ENCODE results near the gene TFAP2A.

TFAP2A gene

DNA sequence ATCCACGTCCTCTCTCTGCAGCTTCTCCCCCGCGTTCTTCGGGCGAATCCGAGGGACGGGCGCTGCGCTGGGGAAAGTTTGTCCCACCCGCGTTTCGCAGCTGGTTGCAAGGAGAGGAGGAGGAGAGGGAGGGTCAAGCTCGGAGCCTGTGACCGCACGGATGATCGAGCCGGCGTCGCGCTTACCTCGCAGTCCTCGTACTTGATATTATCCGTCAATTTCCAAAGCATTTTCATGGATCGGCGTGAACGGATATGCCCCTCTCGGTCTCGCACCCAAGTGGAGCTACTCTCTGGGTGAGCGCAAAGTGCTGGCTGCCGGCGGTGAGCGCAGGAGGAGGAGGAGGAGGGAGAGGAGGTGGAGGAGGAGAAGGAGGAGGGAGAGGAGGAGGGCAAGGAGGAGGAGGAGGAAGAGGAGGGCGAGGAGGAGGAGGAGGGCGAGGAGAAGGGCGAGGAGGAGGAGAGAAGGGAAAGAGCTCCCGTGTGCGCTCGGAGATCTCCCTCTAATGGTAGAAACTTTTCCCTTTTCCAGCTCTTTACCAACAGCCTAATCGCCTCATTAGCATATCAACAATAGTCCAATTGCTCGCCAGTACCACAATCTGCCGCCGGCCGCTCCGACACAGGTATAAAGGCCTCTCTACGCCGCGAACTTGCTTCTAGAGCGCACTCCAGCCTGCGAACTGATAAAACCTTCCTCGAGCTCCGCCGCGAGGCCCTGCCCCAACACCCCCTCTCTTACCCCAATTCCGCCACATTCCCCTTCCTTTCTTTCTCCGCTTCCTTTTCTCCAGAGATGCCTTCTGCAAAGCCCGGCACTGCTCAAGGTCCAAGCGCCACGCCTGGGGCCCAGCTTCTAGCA lies at the start of gene TFAP2A:
Gene TFAP2A, minus strand, starts transcription at position 319 of the 861 bp plus-strand sequence. Its CDS starts 83 bp downstream, at position 236.
- no peak for DNase-seq

DNA sequence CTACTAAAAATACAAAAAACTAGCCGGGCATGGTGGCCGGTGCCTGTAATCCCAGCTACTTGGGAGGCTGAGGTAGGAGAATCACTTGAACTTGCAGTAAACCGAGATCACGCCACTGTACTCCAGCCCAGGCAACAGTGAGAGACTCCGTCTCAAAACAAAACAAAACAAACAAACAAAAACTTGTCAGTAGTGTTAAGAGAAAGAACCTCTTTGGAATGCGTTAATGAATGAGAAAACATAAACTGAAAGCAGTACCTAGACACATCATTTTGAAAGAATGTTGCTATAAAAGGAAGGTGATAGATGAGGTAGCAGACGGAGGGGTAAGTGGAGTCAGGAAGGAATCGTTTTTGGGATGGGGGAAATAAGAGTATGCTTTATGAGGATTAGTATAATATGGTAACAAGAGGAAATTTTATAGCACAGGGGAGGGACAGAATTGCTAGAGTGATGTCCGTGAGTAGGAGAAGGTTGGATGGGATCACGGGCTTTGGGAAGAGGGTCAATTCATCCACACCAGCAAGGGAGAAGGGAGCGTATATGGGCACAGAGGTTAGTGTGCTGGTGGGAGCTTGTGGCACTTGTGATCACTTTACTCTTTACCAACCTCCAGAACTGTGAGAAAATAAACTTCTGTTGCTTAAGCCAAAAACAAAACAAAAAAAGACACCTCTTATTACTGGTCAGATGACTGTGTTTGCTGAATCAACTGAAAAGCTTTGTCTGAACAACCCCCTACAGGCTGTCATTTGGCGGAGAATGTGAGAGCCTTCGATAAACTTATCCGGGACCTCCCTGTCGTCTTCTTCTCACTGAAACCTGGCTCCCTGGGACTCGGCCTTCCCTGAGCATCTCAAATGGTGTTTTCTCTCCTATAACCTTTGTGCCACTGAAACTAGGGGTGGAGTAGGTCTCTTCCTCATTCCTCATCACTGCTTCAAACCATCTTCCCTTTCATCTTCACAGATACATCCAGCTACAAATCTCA lies 48.9 kb upstream of the TFAP2A start:
- no peak for DNase-seq

DNA sequence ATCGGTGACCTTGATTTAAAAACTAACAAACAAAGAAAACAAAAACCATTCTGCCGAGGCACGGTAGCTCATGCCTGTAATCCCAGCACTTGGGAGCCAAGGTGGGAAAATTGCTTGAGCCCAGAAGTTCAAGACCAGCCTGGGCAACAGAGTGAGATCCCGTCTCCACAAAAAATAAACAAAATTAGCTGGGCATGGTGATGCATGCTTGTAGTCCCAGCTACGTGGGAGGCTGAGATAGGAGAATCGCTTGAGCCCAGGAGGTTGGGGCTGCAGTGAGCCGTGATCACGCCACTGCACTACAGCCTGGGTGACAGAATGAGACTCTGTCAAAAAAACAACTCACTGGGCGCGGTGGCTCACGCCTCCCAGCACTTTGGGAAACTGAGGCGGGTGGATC lies 48.2 kb upstream of the TFAP2A start:
- DNase-seq = no peak

DNA sequence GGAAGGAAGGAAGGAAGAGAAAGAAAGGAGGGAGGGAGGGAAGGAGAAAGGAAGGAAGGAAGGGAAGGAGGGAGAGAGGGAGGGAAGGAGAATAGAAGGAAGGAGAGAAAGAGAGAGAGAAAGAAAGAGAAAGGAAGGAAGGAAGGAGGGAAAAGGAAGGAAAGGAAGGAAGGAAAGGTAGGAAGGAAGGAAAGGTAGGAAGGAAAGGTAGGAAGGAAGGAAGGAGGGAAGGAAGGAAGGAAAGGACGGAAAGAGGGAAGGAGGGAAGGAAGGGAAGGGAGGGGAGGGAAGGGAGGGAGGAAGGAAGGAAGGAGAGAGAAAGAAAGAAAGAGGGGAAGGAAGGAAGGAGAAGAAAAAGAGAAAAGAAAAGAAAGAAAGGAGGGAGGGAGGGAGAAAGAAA lies 47.0 kb upstream of the TFAP2A start:
- no peak for DNase-seq

DNA sequence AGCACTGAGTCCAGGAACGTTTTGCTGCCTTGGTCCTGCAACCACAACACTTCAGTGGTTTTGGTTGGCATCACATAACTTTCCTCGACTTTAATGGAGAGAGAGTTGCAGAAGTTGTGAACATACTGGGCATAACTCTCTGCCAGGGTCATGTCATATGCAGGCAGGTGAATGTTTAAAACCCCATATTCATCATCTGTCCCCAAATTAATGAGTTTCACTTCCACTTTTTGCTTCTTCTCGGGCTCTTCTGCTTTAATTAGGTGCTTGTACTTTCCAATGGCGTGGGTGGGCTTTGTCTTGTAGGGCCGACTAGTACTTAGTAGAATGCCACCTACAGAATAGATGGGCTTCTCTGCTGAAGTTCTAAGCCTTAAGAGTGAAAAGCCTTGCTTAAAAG lies 45.2 kb upstream of the TFAP2A start:
- DNase-seq = no peak

DNA sequence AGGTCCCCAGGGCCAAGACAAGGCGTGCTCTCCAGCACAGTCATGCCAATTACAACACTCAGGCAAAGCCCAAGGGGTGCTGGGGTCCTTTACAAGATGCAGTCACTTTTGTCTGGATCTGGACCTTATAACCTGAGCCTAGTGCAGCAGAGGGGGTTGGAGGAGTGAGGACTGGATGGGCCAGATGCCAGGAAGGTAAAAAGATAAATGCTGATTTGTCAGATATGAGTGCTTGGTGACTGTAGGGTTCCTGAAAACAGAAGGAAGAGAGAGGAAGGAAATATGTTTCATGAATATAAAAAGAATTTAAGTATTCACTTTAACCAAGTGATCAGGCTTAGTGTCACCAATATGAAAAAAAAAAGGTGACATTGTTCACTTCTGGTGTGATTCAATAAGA lies 43.4 kb upstream of the TFAP2A start:
- DNase-seq = no peak

DNA sequence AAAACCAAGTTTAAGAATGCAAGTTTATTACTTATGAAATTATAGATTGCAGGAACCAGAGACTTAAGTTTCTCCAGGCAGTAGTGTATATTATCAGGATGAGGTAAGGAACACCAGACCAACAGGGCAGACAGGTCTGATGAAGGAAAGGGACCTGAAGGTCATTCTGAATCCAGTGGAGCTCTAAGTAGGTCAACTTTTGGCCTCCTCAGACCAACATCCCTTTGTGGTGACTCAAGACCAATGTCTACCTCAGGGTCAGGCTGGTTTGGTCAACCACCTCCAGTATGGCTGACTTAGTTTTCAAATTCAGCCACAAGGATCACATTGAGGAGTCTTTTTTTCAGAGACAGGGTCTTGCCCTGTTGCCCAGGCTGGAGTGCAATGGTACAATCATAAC lies 38.7 kb upstream of the TFAP2A start:
- DNase-seq = no peak

DNA sequence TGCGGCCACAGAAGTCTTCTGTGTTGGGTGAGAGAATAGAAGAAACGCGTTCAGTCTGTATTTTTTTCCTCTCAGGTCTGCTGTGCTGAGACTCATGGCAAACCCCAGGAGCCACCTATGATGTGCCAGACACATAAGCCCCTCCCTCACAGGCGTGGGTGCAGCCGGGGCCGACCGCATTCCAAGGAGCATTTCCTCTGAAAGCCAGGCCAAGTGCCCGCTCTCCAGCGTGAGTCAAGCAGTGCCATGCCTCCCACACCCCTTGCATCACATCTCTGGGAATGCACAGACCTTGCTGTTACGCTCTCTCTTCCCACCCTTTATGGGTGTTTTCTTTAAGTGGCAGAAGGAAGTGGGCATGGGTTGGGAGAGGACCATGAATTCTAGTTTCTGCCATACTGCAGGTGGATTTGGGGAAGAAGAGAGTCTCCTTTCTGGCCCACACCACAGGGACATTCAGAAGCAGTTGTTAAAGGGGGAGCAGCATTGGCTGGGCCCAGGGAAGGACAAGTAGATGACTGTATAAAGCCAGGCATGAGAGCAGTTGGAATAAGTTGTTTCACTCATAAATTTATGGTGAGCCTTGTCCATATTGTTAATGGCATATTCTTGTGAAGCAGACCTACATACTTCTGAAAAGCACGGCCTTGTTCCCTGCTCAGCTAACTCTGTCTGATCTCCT lies 37.1 kb upstream of the TFAP2A start:
- no peak for DNase-seq

DNA sequence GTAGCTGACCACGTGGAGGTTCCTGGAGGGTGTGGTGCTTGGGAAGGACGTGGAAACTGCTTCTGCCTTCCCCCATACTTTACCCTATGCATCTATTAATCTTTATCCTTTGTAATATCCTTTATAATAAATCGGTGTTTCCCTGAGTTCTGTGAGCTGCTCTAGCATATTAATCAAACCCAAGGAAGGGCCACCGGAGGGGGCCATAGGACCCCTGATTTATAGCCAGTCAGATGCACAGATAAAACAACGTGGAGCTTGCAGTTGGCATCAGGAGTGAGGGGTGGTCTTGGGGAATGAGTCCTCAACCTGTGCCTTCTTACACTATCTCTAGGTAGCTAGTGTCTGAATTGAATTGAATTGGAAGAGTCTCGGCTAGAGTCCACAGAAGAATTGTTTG lies 36.5 kb upstream of the TFAP2A start:
- no peak for DNase-seq

DNA sequence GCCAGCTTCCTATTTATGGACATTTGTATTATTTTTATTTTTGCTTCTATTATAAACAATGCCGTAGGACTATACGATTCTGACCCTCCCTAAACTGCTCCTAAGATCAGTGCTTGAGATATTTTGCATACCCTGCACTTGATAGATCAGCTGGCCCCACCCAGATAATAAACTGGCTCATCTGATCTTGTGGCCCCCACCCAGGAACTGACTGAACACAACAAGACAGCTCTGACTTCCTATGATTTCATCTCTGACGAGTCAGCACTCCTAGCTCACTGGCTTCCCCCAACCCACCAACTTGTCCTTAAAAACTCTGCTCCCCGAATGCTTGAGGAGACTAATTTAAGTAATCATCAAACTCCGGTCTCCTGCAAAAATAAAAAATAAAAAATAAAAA lies 34.9 kb upstream of the TFAP2A start:
- DNase-seq = no peak

DNA sequence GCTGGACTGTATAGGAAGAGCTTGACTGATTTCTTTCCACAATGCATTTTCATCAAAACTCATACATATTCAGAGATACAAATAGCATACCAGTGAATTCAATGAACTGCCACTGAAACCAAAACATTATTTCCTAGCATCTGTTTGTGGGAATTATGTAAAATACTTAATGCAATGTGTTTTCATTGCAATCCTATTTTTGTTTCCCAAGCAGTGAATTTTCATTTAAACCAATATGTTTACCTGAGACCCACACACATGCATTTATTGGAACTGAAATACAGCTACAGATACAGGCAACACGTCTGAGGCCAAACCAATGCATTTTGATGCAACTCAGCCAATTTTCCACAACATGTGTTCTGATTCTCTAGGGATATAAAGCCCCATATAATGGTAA lies 33.2 kb upstream of the TFAP2A start:
- DNase-seq = no peak

DNA sequence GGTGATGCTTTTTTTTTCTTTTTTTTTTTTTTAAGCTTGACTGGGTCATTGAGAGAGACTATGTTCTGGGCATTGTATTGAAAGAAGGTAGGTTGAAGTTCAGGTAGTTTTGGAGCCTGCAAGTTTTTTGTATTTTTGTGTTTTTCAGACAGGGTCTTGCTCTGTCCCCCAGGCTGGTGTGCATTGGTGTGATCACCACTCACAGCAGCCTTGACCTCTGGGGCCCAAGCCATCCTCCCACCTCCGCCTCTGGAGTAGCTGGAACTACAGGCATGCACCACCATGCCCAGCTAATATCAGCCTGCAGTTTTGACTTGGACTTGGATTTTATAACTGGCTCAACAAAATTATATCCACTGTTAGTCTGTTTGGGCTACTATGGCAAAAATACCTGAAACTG lies 31.7 kb upstream of the TFAP2A start:
- no peak for DNase-seq

DNA sequence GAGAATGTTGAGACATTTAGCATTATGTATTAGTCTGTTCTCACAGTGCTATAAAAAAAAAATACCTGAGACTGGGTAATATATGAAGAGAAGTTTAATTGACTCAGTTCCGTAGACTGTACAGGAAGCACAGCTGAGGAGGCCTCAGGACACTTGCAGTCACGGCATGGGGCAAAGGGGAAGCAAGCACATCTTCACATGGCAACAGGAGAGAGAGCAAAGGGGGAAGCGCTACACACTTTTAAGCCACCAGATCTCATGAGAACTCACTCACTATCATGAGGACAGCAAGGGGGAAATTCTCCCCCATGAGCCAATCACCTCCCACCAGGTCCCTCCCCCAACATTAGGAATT lies 26.8 kb upstream of the TFAP2A start:
- DNase-seq = no peak

DNA sequence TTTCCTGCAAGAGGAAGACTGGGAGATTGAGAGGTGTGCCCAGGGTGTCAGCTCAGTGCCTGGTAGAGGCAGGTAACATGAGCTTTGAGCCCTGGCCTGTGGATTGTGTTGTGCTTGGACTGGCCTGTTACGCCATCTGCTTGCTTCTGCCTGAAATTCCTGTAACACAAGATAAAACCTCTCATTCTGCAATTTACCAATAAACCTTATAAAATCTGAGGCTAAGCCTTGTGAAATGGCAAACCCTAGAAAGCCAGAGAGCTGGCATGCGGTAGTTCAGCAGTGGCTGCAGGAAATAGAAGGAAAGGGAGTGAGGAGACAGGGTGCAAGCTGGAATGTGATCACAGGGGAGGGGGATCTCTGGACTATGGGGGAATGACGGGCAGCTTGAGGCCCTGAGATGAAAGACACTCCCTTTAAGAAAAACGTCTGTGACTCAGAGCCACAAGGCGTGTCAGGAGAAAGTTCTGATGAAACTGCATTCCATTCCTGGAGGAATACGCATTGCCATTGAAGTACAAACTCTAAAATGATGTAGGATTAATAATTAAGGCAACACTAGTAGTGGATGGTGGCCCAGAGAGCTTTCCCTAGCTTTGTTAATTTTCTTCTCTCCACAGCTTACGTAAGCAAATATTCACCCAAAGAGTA lies 26.3 kb upstream of the TFAP2A start:
- no peak for DNase-seq

DNA sequence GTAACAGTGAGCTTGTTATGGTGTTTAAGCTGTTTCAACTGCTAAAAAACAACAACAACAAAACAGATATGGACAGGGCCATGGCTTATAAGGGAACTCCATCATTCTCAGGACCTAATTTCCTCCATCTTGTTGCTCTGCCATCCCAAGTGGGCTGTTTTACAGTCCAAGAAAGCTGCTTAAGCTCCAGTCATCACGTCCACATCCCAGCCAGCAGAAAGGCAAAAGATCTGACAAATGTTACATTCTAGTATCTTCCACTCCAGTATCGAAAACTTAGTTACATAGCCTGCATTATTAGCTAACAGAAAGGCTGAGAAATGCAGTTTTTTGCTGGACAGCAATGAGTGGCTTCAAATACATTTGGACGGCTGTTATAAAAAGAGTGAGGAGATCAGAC lies 23.0 kb upstream of the TFAP2A start:
- DNase-seq = no peak

DNA sequence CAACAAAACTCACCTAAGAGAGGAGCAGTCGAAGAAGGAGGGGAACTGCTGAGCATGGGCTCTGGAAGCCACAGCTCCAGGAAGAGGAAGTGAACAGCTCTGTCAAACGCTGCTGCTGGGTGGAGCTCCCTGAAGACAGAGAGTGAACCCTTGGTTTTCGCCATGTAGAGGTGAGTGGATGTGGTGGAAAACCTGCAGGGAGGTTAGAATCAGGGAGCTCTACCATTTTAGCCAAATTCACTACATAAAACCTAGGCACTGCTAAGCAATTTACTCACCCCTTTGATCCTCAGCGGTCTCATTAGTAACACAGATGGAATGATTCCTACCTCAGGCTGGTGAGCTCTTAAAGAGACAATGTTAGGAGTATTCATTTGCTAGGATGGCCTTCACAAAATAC lies 19.4 kb upstream of the TFAP2A start:
- DNase-seq = no peak

DNA sequence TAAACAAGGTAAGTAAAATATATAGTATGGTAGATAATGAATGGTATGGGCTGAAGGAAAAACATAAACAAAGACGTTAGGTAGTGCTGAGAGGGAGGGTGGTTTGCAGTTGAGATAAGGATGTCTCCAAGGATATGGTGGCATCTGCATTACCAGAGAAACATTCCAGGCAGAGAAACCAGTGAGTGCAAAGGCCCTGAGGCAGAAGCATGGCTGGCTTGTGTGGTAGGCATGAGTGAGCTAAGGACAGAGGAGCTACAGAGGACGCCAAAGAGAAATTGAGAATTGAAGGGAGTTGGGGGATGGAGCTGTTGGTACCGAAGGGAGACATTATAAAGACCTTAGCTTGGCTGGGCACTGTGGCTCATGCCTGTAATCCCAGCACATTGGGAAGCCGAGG lies 18.4 kb upstream of the TFAP2A start:
- no peak for DNase-seq

DNA sequence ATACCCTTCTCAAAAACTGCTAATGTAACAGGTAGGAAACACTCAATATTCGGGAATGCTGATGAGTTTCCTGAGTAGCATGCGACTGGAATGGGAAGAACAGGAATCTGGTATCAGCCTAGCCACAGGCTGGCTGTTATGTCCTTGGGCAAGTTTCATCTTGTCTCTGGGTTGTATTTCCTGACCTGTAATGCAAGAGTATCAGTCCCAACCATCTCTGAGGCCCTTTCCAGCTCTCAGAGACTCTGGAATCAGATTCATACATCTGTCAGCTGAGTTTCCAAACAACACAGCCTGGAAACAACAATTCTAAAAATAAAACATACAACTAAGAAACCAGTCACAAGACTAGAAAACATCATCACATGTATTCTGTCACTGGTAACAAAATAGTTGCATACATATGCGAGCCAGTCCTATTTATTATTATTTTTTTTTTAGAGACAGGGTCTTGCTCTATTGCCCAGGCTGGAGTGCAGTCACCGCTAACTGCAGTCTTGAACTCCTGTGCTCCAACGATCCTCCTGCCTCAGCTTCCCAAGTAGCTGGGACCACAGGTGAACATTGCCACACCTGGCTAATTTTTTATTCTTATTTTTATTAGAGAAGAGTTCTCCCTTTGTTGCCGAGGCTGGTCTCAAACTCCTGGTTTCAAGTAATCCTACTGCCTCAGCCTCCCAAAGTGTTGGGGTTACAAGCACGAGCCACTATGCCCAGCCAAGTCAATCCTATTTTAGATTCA lies 16.7 kb upstream of the TFAP2A start:
- DNase-seq = no peak

DNA sequence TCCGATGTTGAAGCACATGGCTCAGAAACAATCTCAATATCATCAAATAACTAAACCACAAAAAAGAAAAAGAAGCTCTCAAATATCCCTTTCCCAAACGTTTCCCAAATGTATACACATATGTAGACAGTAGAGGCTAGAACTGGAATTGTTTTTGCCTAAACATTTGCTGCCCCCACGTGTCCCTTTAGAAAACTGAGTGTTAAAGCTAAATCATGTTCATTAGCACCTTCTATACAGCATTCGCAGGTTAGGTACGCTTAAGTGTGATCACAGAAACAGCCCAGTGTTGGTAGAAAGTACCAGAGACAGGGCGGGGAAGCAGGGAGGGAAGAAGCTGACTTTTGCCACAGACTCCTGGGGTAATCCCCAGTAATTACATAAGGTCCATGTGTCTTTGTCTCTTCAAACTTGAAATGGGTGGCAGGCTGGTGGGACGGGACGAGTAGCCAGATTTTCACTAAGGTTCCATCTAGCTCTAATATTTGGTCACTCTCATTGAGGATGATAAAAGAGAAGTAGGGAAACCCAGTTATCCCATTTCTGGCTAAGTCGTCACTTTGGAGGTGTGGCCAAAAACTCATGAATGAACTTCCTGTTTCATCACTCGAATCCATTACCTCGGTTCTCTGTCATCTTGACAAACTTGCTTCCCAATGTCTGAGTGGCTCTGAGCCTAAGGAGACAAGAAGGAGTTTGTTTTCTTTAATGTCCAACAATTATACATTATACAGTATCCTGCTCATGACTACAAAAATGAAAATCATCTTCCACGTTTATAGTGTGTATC lies 15.0 kb upstream of the TFAP2A start:
- no peak for DNase-seq

DNA sequence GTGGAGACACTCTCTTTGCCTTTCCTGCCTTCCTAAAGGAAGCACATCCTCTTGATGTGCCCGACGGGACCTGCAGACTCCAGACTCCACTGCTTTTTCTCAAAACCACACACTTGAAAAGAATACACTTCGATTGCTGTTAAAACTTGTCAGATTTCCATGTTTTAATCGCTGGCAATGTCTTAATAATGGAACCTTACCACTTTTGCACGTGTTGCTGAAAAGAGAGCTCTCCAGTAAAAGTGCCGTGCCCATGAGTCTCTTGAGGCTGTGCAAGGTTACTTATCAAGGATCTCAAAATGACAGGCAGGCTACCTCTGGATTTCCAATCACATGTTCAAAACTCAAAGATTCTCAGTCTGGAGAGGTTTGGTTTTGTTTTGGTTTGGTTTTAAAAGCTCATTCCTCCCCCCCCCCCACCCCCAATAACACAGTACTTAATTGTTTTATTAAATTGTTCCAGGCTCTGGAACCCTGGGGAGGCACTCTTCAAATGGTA lies 12.0 kb upstream of the TFAP2A start:
- DNase-seq = no peak
